Upper lobe of left lung (tissue), 4 donors: ENCODE measurements around the gene CNTNAP2.

ENCODE experiments used
- POLR2A ChIP-seq, 4 donors: fragments of 450-650 bp; IDR thresholded peaks; one replicate each; pipeline ENCODE4 v1.5.1; 2016 to 2017; ENCODE audit warnings: antibody characterized with exemption in 4 of 4, mild to moderate bottlenecking in 2 of 4
- POLR2AphosphoS5 ChIP-seq, 2 donors: sonication (generic); formaldehyde crosslinking; IDR thresholded peaks; one replicate each; pipeline ENCODE4 v1.5.1; 2017; ENCODE audit warnings: antibody characterized with exemption in 2 of 2
- TF ChIP-seq, protein P1 (sequence below), 6 experiments: fragments of 450-650 bp in 4 of 6; fragments of 200-600 bp in 2 of 6; sonication (generic) in 2 of 6; IDR thresholded peaks; one replicate each; pipeline ENCODE4 v1.5.1; 2016 to 2019; ENCODE audit warnings: antibody characterized with exemption in 6 of 6

DNA sequence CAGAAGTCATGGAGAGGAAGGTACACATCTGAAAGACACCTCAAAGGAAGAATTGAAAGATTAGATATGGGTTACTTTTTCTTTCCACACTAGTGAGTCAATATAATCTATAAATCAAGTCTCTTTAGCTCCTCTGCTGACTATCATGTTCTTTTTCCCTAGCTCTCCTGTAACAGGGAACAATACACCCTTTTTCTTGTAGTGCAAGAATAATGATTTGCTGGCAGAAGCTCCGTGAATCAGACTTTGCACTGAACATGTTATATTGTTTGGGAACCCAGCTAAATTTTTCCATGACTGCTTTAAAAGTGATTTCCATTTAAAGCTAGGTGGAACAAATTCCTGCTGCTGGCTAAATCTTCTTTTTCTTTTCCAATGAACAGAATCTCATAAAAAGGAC is 1717.4 kb downstream of the CNTNAP2 start:
- TF ChIP-seq, protein P1, sequence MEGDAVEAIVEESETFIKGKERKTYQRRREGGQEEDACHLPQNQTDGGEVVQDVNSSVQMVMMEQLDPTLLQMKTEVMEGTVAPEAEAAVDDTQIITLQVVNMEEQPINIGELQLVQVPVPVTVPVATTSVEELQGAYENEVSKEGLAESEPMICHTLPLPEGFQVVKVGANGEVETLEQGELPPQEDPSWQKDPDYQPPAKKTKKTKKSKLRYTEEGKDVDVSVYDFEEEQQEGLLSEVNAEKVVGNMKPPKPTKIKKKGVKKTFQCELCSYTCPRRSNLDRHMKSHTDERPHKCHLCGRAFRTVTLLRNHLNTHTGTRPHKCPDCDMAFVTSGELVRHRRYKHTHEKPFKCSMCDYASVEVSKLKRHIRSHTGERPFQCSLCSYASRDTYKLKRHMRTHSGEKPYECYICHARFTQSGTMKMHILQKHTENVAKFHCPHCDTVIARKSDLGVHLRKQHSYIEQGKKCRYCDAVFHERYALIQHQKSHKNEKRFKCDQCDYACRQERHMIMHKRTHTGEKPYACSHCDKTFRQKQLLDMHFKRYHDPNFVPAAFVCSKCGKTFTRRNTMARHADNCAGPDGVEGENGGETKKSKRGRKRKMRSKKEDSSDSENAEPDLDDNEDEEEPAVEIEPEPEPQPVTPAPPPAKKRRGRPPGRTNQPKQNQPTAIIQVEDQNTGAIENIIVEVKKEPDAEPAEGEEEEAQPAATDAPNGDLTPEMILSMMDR (IDR thresholded peaks at IDR 0.05), result no peak
- TF ChIP-seq POLR2AphosphoS5 (IDR thresholded peaks at IDR 0.05), result no peak
- no peak for TF ChIP-seq POLR2A (IDR thresholded peaks at IDR 0.05)
